ENCODE results near the gene FAM83C. TPM values are rescaled to one million over a fixed set of nuclear protein-coding genes. Genes with fewer than 3 reads are reported as not detected.

FAM83C gene
- total RNA-seq, 1 experiment from 2014 or later = not detected

DNA sequence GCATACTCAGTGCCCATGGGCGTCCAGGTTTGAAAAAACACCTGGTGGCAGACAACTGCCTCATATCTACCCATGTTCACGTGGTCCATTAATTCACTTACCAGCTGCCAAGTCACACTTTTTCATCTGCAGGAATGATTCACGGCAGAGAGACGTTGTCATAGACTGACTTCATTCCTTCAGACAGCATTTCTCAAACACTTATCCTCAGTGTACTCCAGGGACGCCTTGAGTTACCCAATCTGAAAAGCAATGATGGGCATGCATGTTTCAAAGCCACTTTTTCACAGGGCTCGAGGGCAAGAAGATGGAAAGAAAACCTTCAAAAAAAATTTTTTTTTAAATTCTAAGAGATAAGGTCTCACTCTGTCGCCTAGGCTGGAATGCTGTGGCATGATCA, 20.3 kb downstream of the FAM83C start:
- BruUV-seq (replicated peaks) = no TSS peak
- H3K27ac Mint-ChIP-seq (ENCODE audit: low read depth, unreplicated experiment) = no peak overlapping the region
- H3K4me1 Mint-ChIP-seq (ENCODE audit: insufficient read depth, unreplicated experiment) = peaks cover 11% of the 10 kb centered on the region
- ChIA-PET POLR2A (interaction anchor here (0.5 to 2.0 kb wide), 7 partner anchors 9 to 314 kb away, joined by 3 to 7 read pairs (median 4); partner anchors contain the start of genes EDEM2 and EIF6), CTCF (interaction anchor here (0.7 to 3.1 kb wide), 5 partner anchors 125 to 176 kb away, joined by 3 to 19 read pairs (median 4); partner anchors contain the start of gene GDF5)
- peaks cover 8% of the 10 kb centered on the region for H3K36me3 Mint-ChIP-seq (ENCODE audit: insufficient read depth, unreplicated experiment)
- H3K4me3 Mint-ChIP-seq (ENCODE audit: unreplicated experiment) = no peak overlapping the region
- TF ChIP-seq, protein P1, sequence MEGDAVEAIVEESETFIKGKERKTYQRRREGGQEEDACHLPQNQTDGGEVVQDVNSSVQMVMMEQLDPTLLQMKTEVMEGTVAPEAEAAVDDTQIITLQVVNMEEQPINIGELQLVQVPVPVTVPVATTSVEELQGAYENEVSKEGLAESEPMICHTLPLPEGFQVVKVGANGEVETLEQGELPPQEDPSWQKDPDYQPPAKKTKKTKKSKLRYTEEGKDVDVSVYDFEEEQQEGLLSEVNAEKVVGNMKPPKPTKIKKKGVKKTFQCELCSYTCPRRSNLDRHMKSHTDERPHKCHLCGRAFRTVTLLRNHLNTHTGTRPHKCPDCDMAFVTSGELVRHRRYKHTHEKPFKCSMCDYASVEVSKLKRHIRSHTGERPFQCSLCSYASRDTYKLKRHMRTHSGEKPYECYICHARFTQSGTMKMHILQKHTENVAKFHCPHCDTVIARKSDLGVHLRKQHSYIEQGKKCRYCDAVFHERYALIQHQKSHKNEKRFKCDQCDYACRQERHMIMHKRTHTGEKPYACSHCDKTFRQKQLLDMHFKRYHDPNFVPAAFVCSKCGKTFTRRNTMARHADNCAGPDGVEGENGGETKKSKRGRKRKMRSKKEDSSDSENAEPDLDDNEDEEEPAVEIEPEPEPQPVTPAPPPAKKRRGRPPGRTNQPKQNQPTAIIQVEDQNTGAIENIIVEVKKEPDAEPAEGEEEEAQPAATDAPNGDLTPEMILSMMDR (IDR thresholded peaks at IDR 0.05; ENCODE audit: unreplicated experiment) = no peak
- intact Hi-C loops (cut with micrococcal nuclease) = no loop called here
- no peaks in the 10 kb centered on the region for H3K27me3 Mint-ChIP-seq (ENCODE audit: insufficient read depth, unreplicated experiment)
- H3K9me3 Mint-ChIP-seq (ENCODE audit: unreplicated experiment) = no peaks in the 10 kb centered on the region
- peak; percentile 46 for DNase-seq (ENCODE audit: unreplicated experiment)

DNA sequence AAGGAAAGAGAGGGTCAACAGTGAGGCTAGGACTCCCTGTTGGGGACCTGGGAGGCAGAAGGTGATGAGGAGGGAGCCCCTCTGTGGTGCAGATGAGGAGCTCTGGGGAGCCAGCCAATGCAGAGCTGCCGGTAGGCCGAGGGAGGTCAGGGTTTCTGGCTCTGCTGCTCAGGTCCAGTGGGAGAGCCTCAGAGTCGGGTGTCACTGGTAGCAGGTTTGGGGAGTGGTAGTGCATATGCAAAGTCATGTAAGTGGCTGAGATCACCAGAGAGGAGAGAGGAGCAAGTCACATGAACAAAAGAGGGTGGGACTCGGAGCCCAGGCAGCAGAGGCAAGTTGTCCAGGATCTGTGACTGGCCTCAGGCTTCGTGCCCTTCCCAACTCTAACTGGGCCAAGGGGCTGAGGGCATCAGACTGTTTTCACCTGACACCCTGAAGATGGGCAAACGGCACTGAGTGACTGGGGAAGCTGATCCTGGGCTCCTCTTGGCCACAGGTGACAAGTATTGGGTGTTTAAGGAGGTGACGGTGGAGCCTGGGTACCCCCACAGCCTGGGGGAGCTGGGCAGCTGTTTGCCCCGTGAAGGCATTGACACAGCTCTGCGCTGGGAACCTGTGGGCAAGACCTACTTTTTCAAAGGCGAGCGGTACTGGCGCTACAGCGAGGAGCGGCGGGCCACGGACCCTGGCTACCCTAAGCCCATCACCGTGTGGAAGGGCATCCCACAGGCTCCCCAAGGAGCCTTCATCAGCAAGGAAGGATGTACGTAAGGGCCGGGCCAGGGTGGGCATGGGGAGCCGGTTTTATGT, 20.9 kb downstream of the FAM83C start:
- TF ChIP-seq, protein P1 (IDR thresholded peaks at IDR 0.05; ENCODE audit: unreplicated experiment) = no peak
- CTCF ChIA-PET = interaction anchor here (0.7 to 5.3 kb wide), 8 partner anchors 10 to 176 kb away, joined by 3 to 44 read pairs (median 5); partner anchors contain the start of genes EDEM2 and GDF5
- POLR2A ChIA-PET = interaction anchor here (0.7 to 3.0 kb wide), 4 partner anchors 11 to 428 kb away, joined by 3 to 9 read pairs (median 6); partner anchors contain the start of genes EDEM2, NFS1 and ROMO1
- intact Hi-C loops (cut with micrococcal nuclease) = no loop called here
- no peak overlapping the region for H3K27ac Mint-ChIP-seq (ENCODE audit: low read depth, unreplicated experiment)
- no TSS peak for BruUV-seq (replicated peaks)
- peaks cover 11% of the 10 kb centered on the region for H3K36me3 Mint-ChIP-seq (ENCODE audit: insufficient read depth, unreplicated experiment)
- H3K4me1 Mint-ChIP-seq (ENCODE audit: insufficient read depth, unreplicated experiment) = peaks cover 11% of the 10 kb centered on the region
- no peak for DNase-seq (ENCODE audit: unreplicated experiment)
- H3K4me3 Mint-ChIP-seq (ENCODE audit: unreplicated experiment) = no peak overlapping the region
- no peaks in the 10 kb centered on the region for H3K27me3 Mint-ChIP-seq (ENCODE audit: insufficient read depth, unreplicated experiment)
- H3K9me3 Mint-ChIP-seq (ENCODE audit: unreplicated experiment) = no peaks in the 10 kb centered on the region

DNA sequence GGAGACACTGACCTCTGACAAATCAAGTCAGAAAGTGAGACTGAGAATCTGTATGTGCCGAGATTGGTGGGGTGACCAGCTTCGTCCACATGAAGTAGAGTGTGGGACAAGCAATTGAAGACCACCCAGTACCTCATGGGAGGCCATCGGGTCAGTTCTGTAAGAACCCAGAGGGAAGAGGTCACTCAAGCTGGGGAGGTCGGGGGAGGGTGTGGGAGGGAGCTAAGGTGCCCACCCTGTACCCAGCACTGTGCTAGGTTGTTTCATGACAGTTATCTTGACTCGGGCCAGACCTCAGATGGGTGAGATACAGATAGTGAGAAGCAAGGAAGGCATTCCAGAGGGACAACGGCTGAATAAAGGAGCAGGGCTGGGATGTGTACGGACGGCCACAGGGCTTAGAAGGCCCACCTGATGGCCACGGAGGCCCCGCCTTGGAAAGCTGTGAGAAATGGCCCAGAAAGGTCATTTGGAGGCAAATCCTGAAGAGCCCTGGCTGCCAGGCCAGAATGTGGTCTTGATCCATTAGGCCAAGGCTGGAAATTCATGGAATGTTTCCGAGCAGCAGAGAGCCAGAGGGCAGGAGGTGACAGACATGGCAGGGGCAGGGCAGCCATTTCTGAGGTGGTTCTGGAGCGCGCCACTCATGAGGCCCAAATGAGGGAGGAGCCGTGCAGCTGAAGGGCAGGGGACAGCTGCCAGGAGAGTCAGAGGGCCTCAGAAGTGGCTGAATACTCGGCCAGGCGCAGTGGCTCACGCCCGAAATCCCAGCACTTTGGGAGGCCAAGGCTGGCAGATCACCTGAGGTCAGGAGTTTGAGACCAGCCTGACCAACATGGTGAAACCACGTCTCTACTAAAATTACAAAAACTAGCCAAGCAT, 22.0 kb downstream of the FAM83C start:
- ChIA-PET POLR2A (interaction anchor here (0.7 to 3.0 kb wide), 4 partner anchors 7 to 429 kb away, joined by 3 to 9 read pairs (median 6); partner anchors contain the start of genes EDEM2, MMP24OS, NFS1 and ROMO1), CTCF (interaction anchor here (0.6 to 5.3 kb wide), 23 partner anchors 9 to 709 kb away, joined by 3 to 44 read pairs (median 4); partner anchors contain the start of genes EDEM2, GDF5 and MMP24)
- H3K27ac Mint-ChIP-seq (ENCODE audit: low read depth, unreplicated experiment) = no peak overlapping the region
- TF ChIP-seq, protein P1 (IDR thresholded peaks at IDR 0.05; ENCODE audit: unreplicated experiment) = no peak
- DNase-seq (ENCODE audit: unreplicated experiment) = no peak
- no TSS peak for BruUV-seq (replicated peaks)
- H3K4me3 Mint-ChIP-seq (ENCODE audit: unreplicated experiment) = no peak overlapping the region
- H3K27me3 Mint-ChIP-seq (ENCODE audit: insufficient read depth, unreplicated experiment) = no peaks in the 10 kb centered on the region
- peaks cover 11% of the 10 kb centered on the region for H3K36me3 Mint-ChIP-seq (ENCODE audit: insufficient read depth, unreplicated experiment)
- H3K4me1 Mint-ChIP-seq (ENCODE audit: insufficient read depth, unreplicated experiment) = peaks cover 11% of the 10 kb centered on the region
- H3K9me3 Mint-ChIP-seq (ENCODE audit: unreplicated experiment) = no peaks in the 10 kb centered on the region
- intact Hi-C loops (cut with micrococcal nuclease) = no loop called here
